HG02981 (cell line): ENCODE data around the gene MACC1.

ENCODE experiments used
- ATAC-seq: cut with Tn5 transposase; IDR thresholded peaks from one replicate; pipeline ENCODE4 v1.9.1; 2021; ENCODE audit warnings: mild to moderate bottlenecking, moderate library complexity; ENCODE audit not compliant: unreplicated experiment

MACC1 gene

GRCh38 chr7:20217193-20217948 lies at the start of gene MACC1:
MACC1 (minus strand) TSS chr7:20217384; CDS start chr7:20161862, 55,522 bp downstream.
- peak; percentile 43 for ATAC-seq

- ATAC-seq = no peak
These were observed 47.4 kb upstream of the MACC1 start for GRCh38 chr7:20264623-20265022.

- no peak for ATAC-seq
These were observed 43.0 kb upstream of the MACC1 start for GRCh38 chr7:20260223-20260622.

- no peak for ATAC-seq
These were observed 40.0 kb upstream of the MACC1 start for GRCh38 chr7:20257212-20257611.

GRCh38 chr7:20249920-20250319 lies 32.7 kb upstream of the MACC1 start:
- ATAC-seq = no peak

GRCh38 chr7:20249376-20249775 lies 32.2 kb upstream of the MACC1 start:
- ATAC-seq = no peak

GRCh38 chr7:20246236-20246635 lies 29.1 kb upstream of the MACC1 start:
- ATAC-seq = no peak

- ATAC-seq = no peak
These were observed 27.3 kb upstream of the MACC1 start for GRCh38 chr7:20244334-20245120.

GRCh38 chr7:20241911-20242261 lies 24.7 kb upstream of the MACC1 start:
- ATAC-seq = no peak

GRCh38 chr7:20241194-20241910 lies 24.2 kb upstream of the MACC1 start:
- no peak for ATAC-seq

GRCh38 chr7:20240080-20240926 lies 23.1 kb upstream of the MACC1 start:
- ATAC-seq = peak; percentile 41

- ATAC-seq = peak; percentile 85
These were observed 21.7 kb upstream of the MACC1 start for GRCh38 chr7:20238754-20239324.

- ATAC-seq = no peak
These were observed 21.1 kb upstream of the MACC1 start for GRCh38 chr7:20238194-20238753.

GRCh38 chr7:20237464-20238193 lies 20.4 kb upstream of the MACC1 start:
- ATAC-seq = no peak

- ATAC-seq = no peak
These were observed 19.6 kb upstream of the MACC1 start for GRCh38 chr7:20236790-20237189.

- no peak for ATAC-seq
These were observed 18.9 kb upstream of the MACC1 start for GRCh38 chr7:20236043-20236442.

GRCh38 chr7:20235288-20235687 lies 18.1 kb upstream of the MACC1 start:
- no peak for ATAC-seq

- no peak for ATAC-seq
These were observed 16.2 kb upstream of the MACC1 start for GRCh38 chr7:20233362-20233761.

GRCh38 chr7:20232848-20233247 lies 15.7 kb upstream of the MACC1 start:
- no peak for ATAC-seq
